A172 (cell line): ENCODE results near the gene SP110. TPM values are rescaled to one million over a fixed set of nuclear protein-coding genes. Genes with fewer than 3 reads are reported as not detected.
A peak's percentile ranks its signal among the peaks of the same experiment; 100 is the strongest.
"Not testable (repeated sequence)": the region's sequence is repeated elsewhere in the genome, so short reads cannot be mapped to it uniquely, and the experiment has no call there.

Experiments used
- DNase-seq: peaks from one replicate; pipeline ENCODE4 v3.0.0-alpha.2; 2015; ENCODE audit warnings: low spot score
- total RNA-seq: library from RNA; depleted of rRNA; stranded (reverse); fragments of >200 nt; shearing (Covaris generic); gene quantifications from 2 replicates; pipeline ENCODE4 v1.2.3, GENCODE V29; 2014; rRNA removed

SP110 gene
- total RNA-seq, 1 experiment from 2014 or later = 22.6 TPM

- peak; percentile 8 for DNase-seq
Measured at GRCh38 chr2:230127195-230127594, 92.6 kb downstream of the SP110 start.

- no peak for DNase-seq
Measured at GRCh38 chr2:230124757-230125431, 94.9 kb downstream of the SP110 start.

GRCh38 chr2:230124235-230124634 lies 95.5 kb downstream of the SP110 start:
- DNase-seq = no peak

DNA sequence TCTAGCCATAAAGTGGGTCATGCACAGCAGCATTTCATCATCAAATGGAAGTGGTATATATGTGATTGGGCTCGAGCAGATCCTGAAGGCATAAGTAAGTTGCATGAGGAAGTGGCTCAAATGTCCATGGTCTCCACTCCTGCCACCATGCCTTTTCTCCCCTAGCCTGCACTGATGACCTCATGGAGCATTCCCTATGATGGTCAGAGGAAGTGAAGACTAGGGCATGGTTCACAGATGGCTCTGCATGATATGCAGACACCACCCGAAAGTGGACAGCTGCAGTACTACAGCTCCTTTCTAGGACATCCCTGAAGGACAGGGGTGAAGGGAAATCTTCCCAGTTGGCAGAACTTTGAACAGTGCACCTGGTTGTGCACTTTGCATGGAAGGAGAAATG lies 99.4 kb downstream of the SP110 start:
- not testable (repeated sequence) for DNase-seq

DNA sequence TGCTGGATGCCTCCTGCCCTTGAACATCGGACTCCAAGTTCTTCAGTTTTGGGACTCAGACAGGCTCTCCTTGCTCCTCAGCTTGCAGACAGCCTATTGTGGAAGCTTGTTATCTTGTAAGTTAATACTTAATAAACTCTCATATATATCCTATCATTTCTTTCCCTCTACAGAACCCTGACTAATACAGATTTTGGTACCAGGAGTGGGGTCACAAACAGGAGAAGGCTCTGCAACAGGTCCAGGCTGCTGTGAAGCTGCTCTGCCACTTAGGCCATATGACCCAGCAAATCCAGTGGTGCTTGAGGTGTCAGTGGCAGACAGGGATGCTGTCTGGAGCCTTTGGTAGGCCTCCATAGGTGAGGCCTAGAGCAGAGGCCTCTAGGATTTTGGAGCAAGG lies 100.0 kb downstream of the SP110 start:
- DNase-seq = not testable (repeated sequence)

Other genes starting within 250 kb of the SP110 start
- gene SLC16A14, start 151.1 kb downstream of the SP110 start, total RNA-seq = not detected in 2 replicates
- gene SP140, start 5.8 kb upstream of the SP110 start, total RNA-seq = 0.65 and 1.6 TPM in 2 replicates
- gene SP140L, start 107.2 kb upstream of the SP110 start, total RNA-seq = 10.4 and 13.0 TPM in 2 replicates
- gene SP100, start 196.2 kb upstream of the SP110 start, total RNA-seq = 60.7 and 66.5 TPM in 2 replicates